C1 segment of cervical spinal cord (tissue), 14 donors: ENCODE measurements around the gene XCR1.
"Not testable (repeated sequence)": the region's sequence is repeated elsewhere in the genome, so short reads cannot be mapped to it uniquely, and the experiment has no call there.

Experiments
- DNase-seq, 14 donors: peaks; one replicate each; lab custom pipeline; 2025; lab: John Stamatoyannopoulos, UW

XCR1 gene

GRCh38 chr3:46027021-46027705 is at the start of gene XCR1:
Gene XCR1 (minus strand): TSS chr3:46027483. CDS start chr3:46021947, 5,536 bp downstream.
- DNase-seq: no peak

- no peak for DNase-seq
Measured at GRCh38 chr3:46076606-46077005, 49.3 kb upstream of the XCR1 start.

- DNase-seq: no peak
Measured at GRCh38 chr3:46075816-46076215, 48.5 kb upstream of the XCR1 start.

- no peak for DNase-seq
Measured at GRCh38 chr3:46071222-46071858, 44.1 kb upstream of the XCR1 start.

- DNase-seq: no peak
Measured at GRCh38 chr3:46070595-46071093, 43.4 kb upstream of the XCR1 start.

GRCh38 chr3:46068501-46068900 is 41.2 kb upstream of the XCR1 start:
- DNase-seq: no peak

GRCh38 chr3:46067401-46067800 is 40.1 kb upstream of the XCR1 start:
- DNase-seq: no peak

GRCh38 chr3:46065750-46066256 is 38.5 kb upstream of the XCR1 start:
- DNase-seq: no peak

- no peak for DNase-seq
Measured at GRCh38 chr3:46065294-46065705, 38.0 kb upstream of the XCR1 start.

GRCh38 chr3:46062679-46063078 is 35.4 kb upstream of the XCR1 start:
- DNase-seq: no peak

GRCh38 chr3:46061887-46062286 is 34.6 kb upstream of the XCR1 start:
- no peak for DNase-seq

GRCh38 chr3:46061108-46061720 is 33.9 kb upstream of the XCR1 start:
- no peak for DNase-seq

GRCh38 chr3:46060551-46060950 is 33.3 kb upstream of the XCR1 start:
- no peak for DNase-seq

GRCh38 chr3:46059432-46059831 is 32.1 kb upstream of the XCR1 start:
- DNase-seq: no peak

GRCh38 chr3:46058981-46059380 is 31.7 kb upstream of the XCR1 start:
- DNase-seq: no peak

GRCh38 chr3:46057716-46058115 is 30.4 kb upstream of the XCR1 start:
- no peak for DNase-seq

GRCh38 chr3:46056686-46057085 is 29.4 kb upstream of the XCR1 start:
- no peak for DNase-seq

GRCh38 chr3:46053761-46054515 is 26.7 kb upstream of the XCR1 start:
- DNase-seq: peak in 1 of 14 donors; percentile 7

GRCh38 chr3:46053265-46053664 is 26.0 kb upstream of the XCR1 start:
- DNase-seq: not testable (repeated sequence)

GRCh38 chr3:46052531-46052930 is 25.2 kb upstream of the XCR1 start:
- no peak for DNase-seq

GRCh38 chr3:46049093-46049492 is 21.8 kb upstream of the XCR1 start:
- DNase-seq: no peak

- DNase-seq: not testable (repeated sequence)
Measured at GRCh38 chr3:46046231-46046630, 18.9 kb upstream of the XCR1 start.
